H9 (cell line): Measurements from ENCODE around the gene ATP8A2. TPM values are rescaled to one million over a fixed set of nuclear protein-coding genes. Genes with fewer than 3 reads are reported as not detected.

Experiments
- DNase-seq: peaks from one replicate; pipeline ENCODE4 v3.0.0-alpha.2; 2017
- H2AFZ ChIP-seq: one replicate; pipeline ENCODE4 v1.6.1; 2013; ENCODE audit warnings: mild to moderate bottlenecking, low read length, control low read depth, moderate library complexity
- H2AK5ac ChIP-seq: 2 replicates; pipeline ENCODE4 v1.6.1; 2013; ENCODE audit warnings: low read length, control low read depth, mixed read lengths; ENCODE audit not compliant: insufficient read length
- H2BK120ac ChIP-seq: one replicate; pipeline ENCODE4 v1.6.1; 2013; ENCODE audit warnings: low read depth, mild to moderate bottlenecking, low read length, control low read depth, inconsistent platforms; ENCODE audit not compliant: poor library complexity, severe bottlenecking
- H2BK12ac ChIP-seq: 2 replicates; pipeline ENCODE4 v1.6.1; 2013; ENCODE audit warnings: low read length, control low read depth, mixed read lengths, low read depth; ENCODE audit not compliant: insufficient read length
- H2BK15ac ChIP-seq: 2 replicates; pipeline ENCODE4 v1.6.1; 2013; ENCODE audit warnings: low read depth, low read length, control low read depth
- H2BK20ac ChIP-seq: one replicate; pipeline ENCODE4 v1.6.1; 2013; ENCODE audit warnings: low read depth, mild to moderate bottlenecking, low read length, control low read depth, inconsistent platforms; ENCODE audit not compliant: poor library complexity, severe bottlenecking
- H2BK5ac ChIP-seq: 2 replicates; pipeline ENCODE4 v1.6.1; 2013; ENCODE audit warnings: low read length, control low read depth, mixed read lengths; ENCODE audit not compliant: insufficient read length
- H3K14ac ChIP-seq: 2 replicates; pipeline ENCODE4 v1.6.1; 2013; ENCODE audit warnings: low read length, control low read depth; ENCODE audit not compliant: insufficient read depth
- H3K18ac ChIP-seq: 2 replicates; pipeline ENCODE4 v1.6.1; 2013; ENCODE audit warnings: low read depth, mild to moderate bottlenecking, mixed read lengths, low read length, control low read depth; ENCODE audit not compliant: insufficient read length
- H3K23ac ChIP-seq: 2 replicates; pipeline ENCODE4 v1.6.1; 2013; ENCODE audit warnings: low read length, control low read depth, mixed read lengths, low read depth; ENCODE audit not compliant: insufficient read length
- H3K23me2 ChIP-seq: 2 replicates; pipeline ENCODE4 v1.6.1; 2013; ENCODE audit warnings: low read depth, mild to moderate bottlenecking, mixed read lengths, low read length, control low read depth; ENCODE audit not compliant: insufficient read length, poor library complexity, severe bottlenecking
- H3K27ac ChIP-seq: 2 replicates; pipeline ENCODE4 v1.5.1; 2013; ENCODE audit warnings: low read length, control low read depth, mixed read lengths, low read depth; ENCODE audit not compliant: insufficient read length
- H3K27me3 ChIP-seq: 2 replicates; pipeline ENCODE4 v1.6.1; 2013; ENCODE audit warnings: low read length, control low read depth, inconsistent platforms; ENCODE audit not compliant: insufficient read depth
- H3K4ac ChIP-seq: 2 replicates; pipeline ENCODE4 v1.6.1; 2013; ENCODE audit warnings: low read depth, mild to moderate bottlenecking, control low read depth, inconsistent platforms, low read length, moderate library complexity
- H3K4me1 ChIP-seq: 2 replicates; pipeline ENCODE4 v1.6.1; 2013; ENCODE audit warnings: low read length, control low read depth, inconsistent platforms; ENCODE audit not compliant: insufficient read depth
- H3K4me2 ChIP-seq: 2 replicates; pipeline ENCODE4 v1.6.1; 2013; ENCODE audit warnings: low read length, control low read depth, mixed read lengths; ENCODE audit not compliant: insufficient read length, insufficient read depth
- H3K56ac ChIP-seq: 2 replicates; pipeline ENCODE4 v1.6.1; 2013; ENCODE audit warnings: low read depth, mild to moderate bottlenecking, mixed read lengths, low read length, control low read depth; ENCODE audit not compliant: insufficient read length
- H3K79me1 ChIP-seq: 2 replicates; pipeline ENCODE4 v1.6.1; 2013; ENCODE audit warnings: low read depth, mild to moderate bottlenecking, moderate library complexity, low read length, control low read depth, inconsistent platforms; ENCODE audit not compliant: insufficient read depth, poor library complexity, severe bottlenecking
- H3K79me2 ChIP-seq: 2 replicates; pipeline ENCODE4 v1.6.1; 2013; ENCODE audit warnings: low read length, control low read depth, inconsistent platforms; ENCODE audit not compliant: insufficient read depth
- H3K9ac ChIP-seq: 2 replicates; pipeline ENCODE4 v1.6.1; 2013; ENCODE audit warnings: low read length, control low read depth, mixed read lengths; ENCODE audit not compliant: insufficient read length; ENCODE audit errors: extremely low read depth
- H3K9me3 ChIP-seq: one replicate; pipeline ENCODE4 v1.6.1; 2013; ENCODE audit warnings: low read depth, low read length, inconsistent platforms; ENCODE audit not compliant: control insufficient read depth
- H3T11ph ChIP-seq: one replicate; pipeline ENCODE4 v1.6.1; 2013; ENCODE audit warnings: mild to moderate bottlenecking, low read length, control low read depth, inconsistent platforms
- H4K20me1 ChIP-seq: one replicate; pipeline ENCODE4 v1.6.1; 2013; ENCODE audit not compliant: control insufficient read depth, insufficient read length, insufficient read depth
- H4K5ac ChIP-seq: 2 replicates; pipeline ENCODE4 v1.6.1; 2013; ENCODE audit warnings: low read depth, mild to moderate bottlenecking, mixed read lengths, low read length, control low read depth; ENCODE audit not compliant: insufficient read length
- H4K8ac ChIP-seq: replicated peaks from 2 replicates; pipeline ENCODE4 v1.6.1; 2013; ENCODE audit warnings: low read length, control low read depth, mixed read lengths, low read depth; ENCODE audit not compliant: insufficient read length
- H4K91ac ChIP-seq: 2 replicates; pipeline ENCODE4 v1.6.1; 2013; ENCODE audit warnings: low read depth, mild to moderate bottlenecking, moderate library complexity, mixed read lengths, low read length, control low read depth; ENCODE audit not compliant: insufficient read length
- H3K27ac Mint-ChIP-seq, 3 experiments: 2 replicates in 2 of 3; 3 replicates in 1 of 3; pipeline ENCODE4 v1.8.0; 2020 to 2021; ENCODE audit warnings: mixed read lengths in 3 of 3, mild to moderate bottlenecking in 1 of 3, moderate library complexity in 1 of 3
- H3K27me3 Mint-ChIP-seq: 2 replicates; pipeline ENCODE4 v1.8.0; 2021; ENCODE audit warnings: low read depth, mild to moderate bottlenecking, moderate library complexity, mixed read lengths
- H3K36me3 Mint-ChIP-seq, 3 experiments: 2 replicates in 2 of 3; 3 replicates in 1 of 3; pipeline ENCODE4 v1.8.0; 2020 to 2021; ENCODE audit warnings: low read depth in 3 of 3, mixed read lengths in 3 of 3; ENCODE audit not compliant: insufficient read depth in 1 of 3
- H3K4me1 Mint-ChIP-seq, 2 experiments: 2 replicates each; pipeline ENCODE4 v1.8.0; 2020; ENCODE audit warnings: mixed read lengths in 2 of 2
- H3K4me3 Mint-ChIP-seq, 2 experiments: 2 replicates in 1 of 2; 3 replicates in 1 of 2; pipeline ENCODE4 v1.8.0; 2020 to 2021; ENCODE audit warnings: mild to moderate bottlenecking in 2 of 2, mixed read lengths in 2 of 2, moderate library complexity in 1 of 2
- H3K9me3 Mint-ChIP-seq, 2 experiments: 2 replicates in 1 of 2; 3 replicates in 1 of 2; pipeline ENCODE4 v1.8.0; 2020; ENCODE audit warnings: mild to moderate bottlenecking in 2 of 2, mixed read lengths in 2 of 2, moderate library complexity in 1 of 2
- CTCF ChIP-seq: fragments of 200-600 bp; sonication (generic); conservative IDR thresholded peaks from 3 replicates; pipeline ENCODE4 v1.8.0; 2021; ENCODE audit warnings: antibody characterized with exemption, mild to moderate bottlenecking
- WGBS: extraction: QIAGEN DNeasy Blood & Tissue Kit; methylation state at CpG from one replicate; pipeline ENCODE4 v1.1.7; 2013; ENCODE audit warnings: missing lambda C conversion rate, low lambda C conversion rate, mixed read lengths; ENCODE audit not compliant: insufficient read length; ENCODE audit errors: extremely low coverage; 5-methylcytosine and 5-hydroxymethylcytosine counted together
- total RNA-seq: library from RNA; stranded (reverse); gene quantifications from 2 replicates; pipeline ENCODE4 v1.2.1, GENCODE V29; 2021

ATP8A2 gene
- total RNA-seq, 1 experiment from 2014 or later: 18.2 TPM

GRCh38 chr13:26036383-26036782 is 664.6 kb downstream of the ATP8A2 start:
- no peak overlapping the region for H3K18ac ChIP-seq
- H2BK20ac ChIP-seq: no peak overlapping the region
- no peaks in the 10 kb centered on the region for H4K20me1 ChIP-seq
- H3K27me3 ChIP-seq: no peaks in the 10 kb centered on the region
- no peaks in the 10 kb centered on the region for H3K79me2 ChIP-seq
- no peak overlapping the region for H3K4ac ChIP-seq
- Mint-ChIP-seq H3K4me1 (peaks cover 13 to 27% of the 10 kb centered on the region in 2 experiments), H3K4me3 (no peak overlapping the region), H3K27me3 (peaks cover 2% of the 10 kb centered on the region; the same call in 1 of the 2 replicates), H3K27ac (peak overlapping the region in 1 of 3 experiments; percentile 55; a peak in 1 of 7 replicates), H3K36me3 (peaks cover 9 to 11% (median 10%) of the 10 kb centered on the region in 3 experiments; a peak in 5 of 7 replicates), H3K9me3 (peaks cover 4 to 10% of the 10 kb centered on the region in 2 experiments; a peak in 4 of 5 replicates)
- H3K79me1 ChIP-seq: no peaks in the 10 kb centered on the region
- no peak overlapping the region for H3K4me2 ChIP-seq
- no peak overlapping the region for H2AFZ ChIP-seq
- DNase-seq: no peak
- no peak for TF ChIP-seq CTCF
- no peak overlapping the region for H2BK120ac ChIP-seq
- H4K5ac ChIP-seq: no peak overlapping the region
- H3K23me2 ChIP-seq: no peaks in the 10 kb centered on the region
- H3K27ac ChIP-seq: no peak overlapping the region
- H3K4me1 ChIP-seq: no peaks in the 10 kb centered on the region
- H3K14ac ChIP-seq: no peak overlapping the region
- H2BK15ac ChIP-seq: no peak overlapping the region
- no peak overlapping the region for H2AK5ac ChIP-seq
- H3K23ac ChIP-seq: no peak overlapping the region
- H3T11ph ChIP-seq: no peak overlapping the region
- no peak overlapping the region for H4K91ac ChIP-seq
- H3K56ac ChIP-seq: no peak overlapping the region
- H3K9me3 ChIP-seq: no peaks in the 10 kb centered on the region
- no CpG with 5 or more reads among the region's 4 CpGs for WGBS
- H3K9ac ChIP-seq: no peak overlapping the region
- H2BK5ac ChIP-seq: no peak overlapping the region
- no peak overlapping the region for H2BK12ac ChIP-seq
- H4K8ac ChIP-seq: no peak overlapping the region
